HG03045 (cell line): ENCODE measurements around the gene PIK3IP1.

Experiments
- ATAC-seq: cut with Tn5 transposase; IDR thresholded peaks from one replicate; pipeline ENCODE4 v1.9.1; 2021; ENCODE audit warnings: mild to moderate bottlenecking, moderate library complexity; ENCODE audit not compliant: unreplicated experiment

The PIK3IP1 gene

DNA sequence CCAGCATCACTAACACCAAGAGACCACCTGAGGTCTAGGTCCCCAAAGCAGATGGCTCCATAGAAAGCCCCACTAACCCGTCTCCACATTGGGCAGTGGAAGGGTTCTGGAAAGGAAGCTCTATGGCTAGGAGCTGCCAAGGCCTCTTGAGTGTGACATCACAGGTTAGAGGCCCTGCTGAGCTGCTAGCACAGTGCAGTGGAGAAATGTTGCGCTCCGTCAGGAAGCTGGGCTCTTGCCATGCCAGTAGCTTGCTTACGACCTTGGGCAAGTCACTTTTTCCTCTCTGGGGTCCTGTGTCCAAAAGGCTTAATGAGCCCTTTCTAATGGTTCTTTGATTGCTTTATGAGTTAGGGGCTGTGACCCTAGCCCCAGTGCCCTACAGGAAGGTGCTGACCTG, 10.6 kb downstream of the PIK3IP1 start:
- no peak for ATAC-seq

DNA sequence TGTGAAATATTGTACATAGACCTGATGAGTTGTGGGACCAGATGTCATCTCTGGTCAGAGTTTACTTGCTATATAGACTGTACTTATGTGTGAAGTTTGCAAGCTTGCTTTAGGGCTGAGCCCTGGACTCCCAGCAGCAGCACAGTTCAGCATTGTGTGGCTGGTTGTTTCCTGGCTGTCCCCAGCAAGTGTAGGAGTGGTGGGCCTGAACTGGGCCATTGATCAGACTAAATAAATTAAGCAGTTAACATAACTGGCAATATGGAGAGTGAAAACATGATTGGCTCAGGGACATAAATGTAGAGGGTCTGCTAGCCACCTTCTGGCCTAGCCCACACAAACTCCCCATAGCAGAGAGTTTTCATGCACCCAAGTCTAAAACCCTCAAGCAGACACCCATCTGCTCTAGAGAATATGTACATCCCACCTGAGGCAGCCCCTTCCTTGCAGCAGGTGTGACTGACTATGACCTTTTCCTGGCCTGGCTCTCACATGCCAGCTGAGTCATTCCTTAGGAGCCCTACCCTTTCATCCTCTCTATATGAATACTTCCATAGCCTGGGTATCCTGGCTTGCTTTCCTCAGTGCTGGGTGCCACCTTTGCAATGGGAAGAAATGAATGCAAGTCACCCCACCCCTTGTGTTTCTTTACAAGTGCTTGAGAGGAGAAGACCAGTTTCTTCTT, 12.3 kb downstream of the PIK3IP1 start:
- ATAC-seq = no peak

DNA sequence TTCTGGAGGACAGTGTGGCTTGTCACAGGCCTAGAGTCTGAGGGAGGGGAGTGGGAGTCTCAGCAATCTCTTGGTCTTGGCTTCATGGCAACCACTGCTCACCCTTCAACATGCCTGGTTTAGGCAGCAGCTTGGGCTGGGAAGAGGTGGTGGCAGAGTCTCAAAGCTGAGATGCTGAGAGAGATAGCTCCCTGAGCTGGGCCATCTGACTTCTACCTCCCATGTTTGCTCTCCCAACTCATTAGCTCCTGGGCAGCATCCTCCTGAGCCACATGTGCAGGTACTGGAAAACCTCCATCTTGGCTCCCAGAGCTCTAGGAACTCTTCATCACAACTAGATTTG, 13.0 kb downstream of the PIK3IP1 start:
- no peak for ATAC-seq

- ATAC-seq = no peak
Measured at GRCh38 chr22:31278626-31279326, 13.5 kb downstream of the PIK3IP1 start.

GRCh38 chr22:31278151-31278621, 14.1 kb downstream of the PIK3IP1 start:
- ATAC-seq = no peak

- ATAC-seq = no peak
Measured at GRCh38 chr22:31277741-31278140, 14.5 kb downstream of the PIK3IP1 start.

GRCh38 chr22:31276426-31277167, 15.7 kb downstream of the PIK3IP1 start:
- no peak for ATAC-seq

GRCh38 chr22:31275576-31275975, 16.7 kb downstream of the PIK3IP1 start:
- ATAC-seq = no peak

GRCh38 chr22:31275018-31275417, 17.3 kb downstream of the PIK3IP1 start:
- no peak for ATAC-seq

DNA sequence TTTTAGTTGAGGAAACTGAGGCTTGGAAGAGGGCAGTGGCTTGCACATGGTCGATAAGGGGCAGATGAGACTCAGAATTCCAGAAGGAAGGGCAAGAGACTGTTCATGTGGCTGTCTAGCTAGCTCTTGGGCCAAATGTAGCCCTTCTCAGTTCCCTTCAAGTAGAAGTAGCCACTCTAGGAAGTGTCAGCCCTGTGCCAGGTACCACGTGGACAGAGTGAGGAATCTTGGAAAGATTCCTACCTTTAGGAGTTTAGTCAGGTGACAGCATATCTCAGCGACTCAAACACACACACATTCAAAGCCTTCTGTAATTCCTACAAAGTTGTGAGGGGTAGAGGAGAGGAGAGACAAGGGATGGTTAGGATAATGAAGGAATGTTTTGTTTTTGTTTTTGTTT, 18.3 kb downstream of the PIK3IP1 start:
- ATAC-seq = no peak

DNA sequence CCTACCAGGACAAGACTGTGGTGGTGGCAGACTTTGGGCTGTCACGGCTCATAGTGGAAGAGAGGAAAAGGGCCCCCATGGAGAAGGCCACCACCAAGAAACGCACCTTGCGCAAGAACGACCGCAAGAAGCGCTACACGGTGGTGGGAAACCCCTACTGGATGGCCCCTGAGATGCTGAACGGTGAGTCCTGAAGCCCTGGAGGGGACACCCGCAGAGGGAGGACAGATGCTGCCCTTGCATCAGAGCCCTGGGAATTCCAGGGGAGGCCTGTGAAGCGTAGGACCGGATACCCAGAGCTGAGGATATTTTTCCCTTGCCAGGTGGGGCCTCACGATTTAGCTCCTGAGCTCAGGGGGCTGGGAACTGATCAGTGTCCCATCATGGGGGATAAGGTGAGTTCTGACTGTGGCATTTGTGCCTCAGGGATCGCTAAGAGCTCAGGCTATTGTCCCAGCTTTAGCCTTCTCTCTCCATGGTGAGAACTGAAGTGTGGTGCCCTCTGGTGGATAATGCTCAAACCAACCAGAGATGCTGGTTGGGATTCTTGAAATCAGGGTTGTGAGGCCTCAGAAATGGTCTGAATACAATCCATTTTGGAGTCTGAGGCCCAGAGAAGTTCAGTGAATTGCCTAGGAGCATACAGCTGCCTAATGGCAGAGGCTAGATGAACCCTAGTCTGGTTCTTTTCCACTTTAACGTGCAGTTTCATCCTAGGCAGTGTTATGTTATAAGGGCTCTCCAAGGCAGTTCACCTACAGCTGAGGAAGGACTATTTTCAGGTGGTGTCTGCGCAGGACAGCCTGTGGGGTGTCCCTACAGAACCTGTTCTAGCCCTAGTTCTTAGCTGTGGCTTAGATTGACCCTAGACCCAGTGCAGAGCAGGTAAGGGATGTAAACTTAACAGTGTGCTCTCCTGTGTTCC, 19.5 kb downstream of the PIK3IP1 start:
- no peak for ATAC-seq

DNA sequence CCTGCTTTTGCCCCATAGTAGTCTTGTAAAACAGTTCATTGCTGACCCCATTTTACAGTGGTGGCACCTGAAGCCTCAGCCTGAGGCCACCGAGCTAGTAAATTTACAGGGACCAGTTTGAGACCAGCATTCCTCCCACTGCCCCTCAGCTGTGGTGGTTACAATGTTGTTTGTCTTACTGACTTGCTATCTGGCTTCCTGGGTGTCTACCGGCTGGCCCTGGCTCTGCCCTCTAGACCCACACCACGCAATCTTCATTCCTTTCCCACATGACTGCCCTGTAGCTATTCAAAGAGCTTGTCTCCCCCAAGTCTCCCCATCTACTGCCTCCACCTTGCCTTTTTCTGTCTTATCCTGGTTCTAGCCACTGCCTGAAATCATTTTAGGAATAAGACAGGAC, 20.8 kb downstream of the PIK3IP1 start:
- ATAC-seq = no peak

- ATAC-seq = no peak
Measured at GRCh38 chr22:31271026-31271425, 21.3 kb downstream of the PIK3IP1 start.

DNA sequence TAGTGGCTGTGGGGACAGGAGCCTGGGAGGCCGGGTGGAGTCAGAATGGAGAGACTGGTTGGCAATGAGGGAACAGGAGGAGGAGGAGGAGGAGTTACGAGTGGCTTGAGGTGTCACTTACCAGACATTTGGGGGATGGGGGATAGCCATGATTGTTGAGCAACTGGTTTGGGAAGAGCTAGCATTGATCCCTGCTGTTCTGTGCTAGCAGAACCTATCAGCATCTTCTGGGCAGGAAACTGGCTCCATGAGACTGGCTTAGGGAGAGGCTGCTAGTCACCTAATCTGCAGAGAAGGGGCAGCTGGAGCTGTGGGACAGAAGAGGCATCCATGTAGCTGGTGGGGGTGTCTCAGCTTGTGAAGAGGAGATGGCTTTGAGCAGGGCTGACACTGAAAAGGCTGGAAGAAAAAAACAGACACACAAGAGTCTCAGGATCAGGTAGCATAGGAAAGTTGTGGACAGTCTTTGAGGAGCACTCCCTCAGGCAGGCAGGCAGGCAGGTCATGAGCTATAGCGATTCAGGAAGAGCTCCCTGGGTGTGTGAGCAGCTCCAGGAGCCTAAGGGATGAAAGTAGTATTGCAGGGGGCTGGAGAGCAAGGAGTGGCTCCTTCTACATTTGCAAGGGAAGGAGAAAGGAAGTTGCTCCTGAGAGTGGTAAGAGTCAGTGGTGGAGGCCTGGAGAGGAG, 22.3 kb downstream of the PIK3IP1 start:
- no peak for ATAC-seq

GRCh38 chr22:31268281-31268680, 24.0 kb downstream of the PIK3IP1 start:
- no peak for ATAC-seq

GRCh38 chr22:31263896-31264640, 28.2 kb downstream of the PIK3IP1 start:
- no peak for ATAC-seq

DNA sequence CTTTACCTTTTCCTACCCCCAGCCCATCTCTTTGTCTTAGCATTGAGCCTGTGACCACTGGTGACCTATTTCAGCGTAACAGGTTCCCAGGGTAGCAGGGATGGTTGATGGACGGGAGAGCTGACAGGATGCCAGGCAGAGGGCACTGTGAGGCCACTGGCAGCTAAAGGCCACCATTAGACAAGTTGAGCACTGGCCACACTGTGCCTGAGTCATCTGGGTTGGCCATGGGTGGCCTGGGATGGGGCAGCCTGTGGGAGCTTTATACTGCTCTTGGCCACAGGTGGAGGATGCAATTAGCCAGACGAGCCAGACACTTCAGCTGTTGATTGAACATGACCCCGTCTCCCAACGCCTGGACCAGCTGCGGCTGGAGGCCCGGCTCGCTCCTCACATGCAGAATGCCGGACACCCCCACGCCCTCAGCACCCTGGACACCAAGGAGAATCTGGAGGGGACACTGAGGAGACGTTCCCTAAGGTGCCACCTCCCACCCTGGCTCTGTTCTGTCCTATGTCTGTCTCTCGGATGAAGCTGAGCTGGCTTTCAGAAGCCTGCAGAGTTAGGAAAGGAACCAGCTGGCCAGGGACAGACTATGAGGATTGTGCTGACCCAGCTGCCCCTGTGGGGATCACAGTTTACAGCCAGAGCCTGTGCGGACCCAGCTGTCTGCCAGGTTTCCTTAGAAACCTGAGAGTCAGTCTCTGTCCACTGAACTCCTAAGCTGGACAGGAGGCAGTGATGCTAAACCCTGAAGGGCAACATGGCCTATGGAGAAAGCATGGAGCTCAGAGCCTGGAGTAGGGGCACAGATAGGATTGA, 29.8 kb downstream of the PIK3IP1 start:
- no peak for ATAC-seq

DNA sequence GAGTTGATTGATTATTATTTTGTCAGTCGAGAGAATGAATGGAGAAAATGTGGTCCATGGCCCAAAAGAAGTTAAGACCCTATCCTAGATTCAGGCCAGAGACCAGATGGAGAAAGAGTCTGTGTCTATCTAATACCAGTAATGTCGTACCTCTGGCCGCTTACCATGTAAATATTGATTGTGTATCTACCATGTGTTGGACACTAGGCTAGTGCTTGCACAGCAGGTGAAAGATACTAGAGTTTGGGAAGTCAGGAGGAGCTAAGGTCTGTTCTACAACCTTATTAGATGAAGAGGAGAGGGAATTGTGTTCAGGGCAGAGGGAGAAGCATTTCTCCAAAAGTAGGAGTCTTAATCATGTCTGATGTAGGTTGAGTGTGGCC, 31.8 kb downstream of the PIK3IP1 start:
- no peak for ATAC-seq
